Stimulated activated CD4-positive, alpha-beta T cell treated with anti-CD3 and anti-CD28 coated beads, Interleukin-2, amount 100 ng/mL, for 48 hours (primary cell): ENCODE data around the gene RRP1.

ENCODE experiments used
- DNase-seq, 2 donors: peaks; one replicate each; pipeline ENCODE4 v3.0.0-alpha.2; 2020

RRP1 gene

DNA sequence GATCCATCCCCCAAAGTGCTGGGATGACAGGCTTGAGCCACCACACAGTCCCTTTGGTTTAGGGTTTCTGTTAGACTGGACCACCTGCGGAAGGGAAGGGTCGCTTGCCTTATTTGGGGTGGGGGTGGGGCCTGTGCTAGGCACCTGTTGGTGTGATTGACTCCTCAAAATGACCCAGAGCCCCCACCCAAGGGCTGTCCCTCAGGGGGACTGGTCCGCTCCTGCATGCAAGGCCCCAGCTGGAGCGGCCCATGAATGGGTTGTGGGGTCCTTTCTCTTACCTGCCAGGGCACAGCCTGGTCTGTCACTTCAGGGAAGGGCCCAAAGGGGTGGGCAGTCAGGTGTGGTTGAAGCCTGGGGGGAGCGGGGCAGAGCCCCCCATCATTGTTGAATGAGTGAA, 11.4 kb upstream of the RRP1 start:
- DNase-seq = no peak

DNA sequence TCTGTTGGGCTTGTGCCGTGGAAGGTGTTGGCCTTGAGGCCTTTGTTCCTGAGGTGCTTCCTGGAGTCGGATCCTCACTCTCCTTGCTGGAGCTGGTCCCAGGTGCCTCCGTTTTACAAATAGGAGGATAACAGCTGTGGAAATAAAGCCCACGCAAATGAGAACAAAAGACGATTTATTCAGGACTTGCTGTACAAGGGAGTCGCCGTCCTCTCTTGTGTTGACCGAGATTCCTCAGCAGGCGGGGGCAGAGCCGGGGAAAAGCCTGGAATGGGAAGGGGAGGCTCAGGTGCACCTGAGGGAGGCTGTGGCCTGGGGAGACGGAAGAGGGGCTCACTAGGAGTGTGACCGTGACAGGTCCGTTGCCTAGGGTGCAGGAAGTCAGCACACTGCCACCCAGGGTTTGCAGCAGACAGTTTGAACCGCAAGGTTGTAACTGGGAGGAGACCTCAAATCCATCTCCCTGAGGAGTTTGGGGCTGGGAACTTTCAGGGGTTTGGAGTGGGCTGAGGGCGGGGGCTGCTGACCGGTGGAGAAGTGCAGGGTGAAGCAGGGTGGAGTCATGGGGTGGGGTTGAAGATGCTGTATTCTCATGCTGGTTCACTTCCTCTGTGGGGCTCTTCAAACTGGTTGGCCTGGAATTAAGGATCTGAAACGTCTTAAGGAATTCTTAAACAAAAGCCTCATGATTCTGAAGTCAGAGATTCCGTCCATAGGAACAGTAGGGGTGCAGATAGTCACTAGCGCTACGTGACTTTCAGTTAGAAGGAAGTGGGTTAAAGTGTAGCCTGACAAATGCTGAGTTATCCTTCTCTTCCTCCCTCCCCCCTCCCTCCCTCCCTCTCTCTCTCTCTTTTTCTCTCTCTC, 10.7 kb upstream of the RRP1 start:
- DNase-seq = no peak

DNA sequence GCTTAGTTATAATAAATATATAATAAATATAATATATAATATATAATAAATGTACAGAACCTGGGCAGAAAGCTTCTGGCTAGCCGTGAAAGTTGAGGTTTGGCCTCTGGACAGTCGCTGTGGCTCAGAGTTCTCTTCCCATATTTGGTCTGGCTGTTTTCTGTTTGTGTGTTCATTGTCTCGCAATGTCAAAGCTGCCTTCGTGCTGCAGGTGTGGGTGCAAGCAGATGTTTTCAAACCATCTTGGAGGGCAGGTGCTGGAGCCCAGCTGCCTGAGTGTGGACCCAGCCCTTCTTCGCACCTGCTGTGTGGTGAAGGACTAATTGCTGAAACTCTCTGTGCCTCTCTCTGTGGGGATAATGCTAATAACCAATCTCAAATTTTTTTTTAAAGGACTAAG, 9.7 kb upstream of the RRP1 start:
- DNase-seq = no peak

DNA sequence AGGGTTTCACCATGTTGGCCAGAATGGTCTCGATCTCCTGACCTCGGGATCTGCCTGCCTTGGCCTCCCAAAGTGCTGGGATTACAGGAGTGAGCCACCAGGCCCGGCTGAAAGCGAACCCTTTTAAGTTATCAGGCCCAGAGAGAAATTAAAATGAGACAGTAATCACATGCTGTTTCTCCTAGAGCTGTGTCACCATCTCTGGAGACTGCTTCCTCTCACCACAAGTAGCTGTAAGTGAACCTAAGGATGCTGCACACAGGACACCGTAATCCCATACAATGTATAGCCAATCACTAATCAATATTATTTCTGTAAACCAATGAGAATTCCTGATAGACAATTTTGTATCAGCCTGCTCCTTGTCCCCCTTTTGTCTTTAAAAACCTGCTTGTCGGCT, 7.5 kb upstream of the RRP1 start:
- no peak for DNase-seq

DNA sequence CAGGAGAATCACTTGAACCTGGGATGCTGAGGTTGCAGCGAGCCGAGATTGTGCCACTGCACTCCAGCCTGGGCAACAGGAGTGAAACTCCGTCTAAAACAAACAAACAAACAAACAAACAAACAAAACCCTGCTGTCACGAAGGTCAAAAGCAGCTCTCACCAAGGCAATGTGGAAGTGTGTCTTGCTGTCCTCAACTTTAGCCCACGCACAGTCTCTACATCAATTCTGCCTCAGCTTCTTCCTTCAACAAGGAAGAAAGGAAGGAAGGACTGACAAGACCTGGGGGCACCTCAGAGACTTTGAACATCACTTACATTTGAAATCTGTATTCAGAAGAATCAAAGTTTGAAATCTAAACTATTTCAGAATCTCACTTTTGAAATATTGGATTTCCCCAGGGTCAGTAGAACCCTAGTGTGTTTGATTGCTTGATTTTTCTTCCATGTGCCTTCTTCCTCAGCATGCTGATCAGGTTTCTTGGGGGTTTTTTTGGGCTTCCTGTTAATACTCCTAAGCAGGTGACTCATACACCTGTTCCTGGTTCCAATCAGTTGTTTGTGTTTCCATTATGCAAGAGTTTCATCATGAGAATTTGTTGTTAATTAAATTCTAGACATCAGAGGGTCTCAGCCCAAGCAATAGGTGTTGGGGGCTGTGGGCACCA, 6.8 kb upstream of the RRP1 start:
- no peak for DNase-seq

DNA sequence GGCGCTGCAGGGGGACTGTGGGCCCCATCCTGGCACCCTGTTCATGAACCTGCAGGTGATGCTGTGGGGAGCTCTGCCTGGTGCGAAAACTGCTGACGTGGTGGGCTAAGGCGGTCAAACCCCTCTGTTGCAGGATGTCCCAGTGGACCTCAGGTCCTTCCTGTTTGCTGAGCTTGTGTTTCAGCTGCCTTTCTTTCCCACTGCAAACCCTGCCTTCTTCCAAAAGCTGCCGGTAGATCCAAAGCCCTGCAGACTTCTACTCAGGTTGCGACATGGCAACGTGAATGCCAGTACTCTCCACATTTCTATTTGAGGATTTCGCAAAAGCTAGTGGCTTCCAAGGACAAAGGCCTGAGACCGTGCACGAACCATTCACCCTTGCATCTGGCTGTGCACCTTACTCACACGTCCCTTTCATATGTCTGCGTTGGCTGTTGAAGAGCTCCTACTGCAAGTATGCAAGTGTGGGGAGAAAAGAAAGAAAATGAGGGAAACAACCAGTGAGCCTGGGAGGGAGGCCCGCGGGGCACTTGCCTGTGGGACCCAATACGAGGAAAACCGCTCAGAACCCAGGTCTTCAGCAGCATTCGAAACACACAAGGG, 6.2 kb upstream of the RRP1 start:
- no peak for DNase-seq

DNA sequence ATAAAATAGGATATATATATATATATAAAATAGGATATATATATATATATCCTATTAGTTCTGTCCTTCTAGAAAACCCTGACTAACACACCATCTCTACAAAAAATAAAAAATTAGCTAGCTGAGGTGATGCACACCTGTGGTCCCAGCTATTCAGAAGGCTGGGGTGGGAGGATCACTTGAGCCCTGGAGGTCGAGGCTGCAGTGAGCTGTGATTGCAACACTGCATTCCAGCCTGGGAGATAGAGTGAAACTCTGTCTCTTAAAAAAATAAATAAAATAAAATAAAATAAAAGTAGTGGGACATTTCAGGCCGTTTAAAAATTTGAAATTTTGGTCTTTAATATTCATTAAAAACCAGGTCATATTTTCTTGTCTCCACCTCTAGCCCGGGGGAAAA, 4.2 kb upstream of the RRP1 start:
- no peak for DNase-seq

DNA sequence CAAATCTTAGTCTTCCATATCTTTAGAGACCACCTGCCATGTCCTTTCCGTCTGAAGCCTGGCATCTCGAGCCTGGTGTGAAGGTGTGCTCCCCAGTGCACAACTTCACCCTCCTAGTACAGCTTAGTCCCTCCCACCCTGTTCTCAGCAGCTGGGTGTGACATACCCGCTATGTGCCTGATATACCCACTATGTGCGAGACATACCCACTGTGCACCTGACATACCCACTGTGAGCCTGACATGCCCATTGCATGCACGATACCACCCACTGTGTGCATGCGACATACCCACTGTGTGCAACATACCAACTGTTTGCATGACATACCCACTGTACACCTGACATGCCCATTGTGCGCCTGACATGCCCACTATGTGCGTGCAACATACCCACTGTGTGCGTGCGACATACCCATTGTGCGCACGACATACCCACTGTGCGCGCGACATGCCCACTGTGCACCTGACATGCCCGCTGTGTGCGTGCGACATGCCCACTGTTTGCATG, 3.0 kb upstream of the RRP1 start:
- no peak for DNase-seq

DNA sequence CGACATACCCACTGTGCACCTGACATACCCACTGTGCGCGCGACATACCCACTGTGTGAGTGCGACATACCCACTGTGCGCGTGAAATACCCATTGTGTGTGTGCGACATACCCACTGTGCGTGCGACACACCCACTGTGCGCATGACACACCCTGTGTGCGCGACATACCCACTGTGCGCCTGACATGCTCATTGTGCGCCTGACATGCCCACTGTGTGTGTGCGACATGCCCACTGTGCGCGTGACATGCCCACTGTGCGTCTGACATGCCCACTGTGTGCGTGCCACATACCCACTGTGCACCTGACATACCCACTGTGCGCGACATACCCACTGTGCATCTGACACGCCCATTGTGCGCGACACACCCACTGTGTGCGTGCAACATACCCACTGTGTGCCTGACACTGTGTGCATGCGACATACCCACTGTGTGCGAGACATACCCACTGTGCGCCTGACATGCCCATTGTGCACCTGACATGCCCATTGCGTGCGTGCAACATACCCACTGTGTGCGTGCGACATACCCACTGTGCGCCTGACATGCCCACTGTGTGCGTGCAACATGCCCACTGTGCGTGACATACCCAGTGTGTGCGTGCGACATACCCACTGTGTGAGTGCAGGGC, 2.5 kb upstream of the RRP1 start:
- DNase-seq = no peak

DNA sequence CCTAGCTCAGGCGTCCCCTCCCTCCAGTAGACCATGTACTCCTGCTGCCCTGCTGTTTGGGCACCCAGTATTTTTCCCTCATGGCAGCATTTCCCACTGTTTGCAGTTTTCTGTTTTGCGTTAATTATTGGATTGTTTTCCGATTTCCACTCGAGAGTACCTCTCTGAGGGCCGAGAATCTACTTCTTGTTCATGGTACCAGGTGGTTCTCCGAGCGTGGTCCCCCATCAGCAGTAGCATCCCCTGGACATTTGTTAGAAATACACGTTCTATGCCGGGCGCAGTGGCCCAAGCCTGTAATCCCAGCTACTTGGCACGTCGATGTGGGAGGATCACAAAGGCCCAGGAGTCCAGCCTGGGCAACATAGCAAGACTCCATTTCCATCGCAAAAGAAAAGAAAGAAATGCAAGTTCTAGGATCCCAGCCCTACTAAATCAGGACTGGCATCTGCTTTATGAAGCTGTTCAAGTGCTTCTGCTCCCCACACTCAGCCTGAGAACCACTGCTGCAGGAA, 690 bp downstream of the RRP1 start:
- no peak for DNase-seq

DNA sequence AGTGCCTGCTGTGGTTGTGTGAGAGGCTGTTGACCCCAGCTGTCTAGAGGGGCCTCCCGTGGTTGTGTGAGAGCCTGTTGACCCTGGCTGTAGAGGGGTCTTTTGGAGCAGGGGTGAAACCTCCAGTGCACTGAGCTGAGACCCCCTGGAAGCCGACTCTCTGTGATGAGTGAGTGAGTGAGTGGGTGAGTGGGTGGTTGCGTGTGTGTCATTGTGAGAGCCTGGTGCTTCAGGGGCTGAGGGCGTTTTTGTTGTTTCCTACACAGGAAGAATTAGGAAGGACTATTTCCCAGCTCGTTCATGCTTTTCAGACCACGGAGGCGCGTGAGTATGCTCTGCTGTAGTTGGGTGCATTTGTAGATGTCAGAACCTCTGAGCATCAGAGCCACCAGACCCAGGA, 3.0 kb downstream of the RRP1 start:
- DNase-seq = no peak

DNA sequence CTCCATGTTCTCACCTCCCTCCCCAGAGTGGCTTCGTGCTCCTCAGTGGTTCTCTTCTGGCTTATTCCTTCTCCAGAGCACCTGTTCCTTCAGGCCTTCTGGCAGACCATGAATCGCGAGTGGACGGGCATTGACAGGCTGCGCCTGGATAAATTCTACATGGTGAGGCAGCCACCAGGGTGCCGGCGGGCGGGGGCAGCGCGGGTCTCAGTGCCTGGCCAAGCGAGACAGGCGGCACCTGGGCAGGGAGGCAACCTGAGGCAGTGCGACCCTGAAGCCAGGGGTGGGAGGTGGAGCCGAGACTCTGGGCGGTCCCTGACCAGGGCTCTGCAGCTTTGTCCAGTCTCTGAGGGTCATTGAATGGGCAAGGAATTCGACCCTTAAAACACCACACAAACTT, 3.9 kb downstream of the RRP1 start:
- DNase-seq = no peak

DNA sequence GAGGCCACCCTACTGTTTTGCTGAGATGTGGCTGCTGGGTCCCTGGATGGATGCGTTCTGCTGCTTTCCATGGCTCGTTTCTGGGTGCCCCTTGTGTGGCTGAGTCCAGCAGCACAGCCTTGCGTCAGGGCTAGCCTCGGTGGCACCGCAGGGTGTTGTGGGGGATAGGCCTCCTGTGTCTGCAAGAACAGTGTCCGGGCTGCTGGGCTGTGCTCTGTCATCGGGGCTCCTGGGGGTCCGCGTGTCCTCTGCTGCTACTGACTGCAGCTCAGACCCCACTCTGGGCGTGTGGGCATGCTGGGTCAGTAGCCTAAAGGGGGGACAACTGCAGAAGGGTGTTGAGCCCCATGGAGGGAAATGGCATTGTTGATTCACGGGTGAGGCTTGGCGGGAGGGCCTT, 4.9 kb downstream of the RRP1 start:
- no peak for DNase-seq

DNA sequence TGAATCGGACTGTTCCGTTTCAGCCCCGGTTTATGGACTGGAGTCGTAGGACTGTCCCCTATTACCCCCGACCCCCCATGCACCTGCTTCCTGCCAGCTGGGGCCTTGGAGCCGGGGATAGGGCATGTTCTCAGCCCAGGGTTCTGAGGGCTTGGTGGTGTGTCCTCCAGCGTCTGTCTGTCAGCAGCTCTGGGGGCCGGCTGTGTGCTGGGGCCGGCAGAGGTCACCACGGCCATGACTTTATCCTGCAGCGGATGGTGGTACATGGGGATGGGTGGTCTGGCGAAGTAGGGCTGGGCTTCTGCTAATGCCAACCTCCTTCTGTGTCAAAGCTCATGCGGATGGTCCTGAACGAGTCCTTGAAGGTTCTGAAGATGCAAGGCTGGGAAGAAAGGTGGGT, 5.5 kb downstream of the RRP1 start:
- DNase-seq = no peak

DNA sequence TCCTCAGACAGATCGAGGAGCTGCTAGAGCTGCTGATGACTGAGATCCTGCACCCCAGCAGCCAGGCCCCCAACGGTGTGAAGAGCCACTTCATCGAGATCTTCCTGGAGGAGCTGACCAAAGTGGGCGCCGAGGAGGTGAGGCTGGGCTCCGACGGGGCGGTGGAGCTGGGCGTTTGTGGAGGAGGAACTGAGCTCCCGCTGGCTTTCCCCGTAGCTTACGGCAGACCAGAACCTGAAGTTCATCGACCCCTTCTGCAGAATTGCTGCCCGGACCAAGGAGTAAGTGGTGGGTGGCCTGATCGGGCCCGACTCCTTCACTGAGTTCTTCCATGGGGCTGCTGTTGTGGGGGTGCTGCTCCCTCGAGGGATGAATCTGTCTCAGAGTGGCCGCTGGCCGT, 8.0 kb downstream of the RRP1 start:
- no peak for DNase-seq

DNA sequence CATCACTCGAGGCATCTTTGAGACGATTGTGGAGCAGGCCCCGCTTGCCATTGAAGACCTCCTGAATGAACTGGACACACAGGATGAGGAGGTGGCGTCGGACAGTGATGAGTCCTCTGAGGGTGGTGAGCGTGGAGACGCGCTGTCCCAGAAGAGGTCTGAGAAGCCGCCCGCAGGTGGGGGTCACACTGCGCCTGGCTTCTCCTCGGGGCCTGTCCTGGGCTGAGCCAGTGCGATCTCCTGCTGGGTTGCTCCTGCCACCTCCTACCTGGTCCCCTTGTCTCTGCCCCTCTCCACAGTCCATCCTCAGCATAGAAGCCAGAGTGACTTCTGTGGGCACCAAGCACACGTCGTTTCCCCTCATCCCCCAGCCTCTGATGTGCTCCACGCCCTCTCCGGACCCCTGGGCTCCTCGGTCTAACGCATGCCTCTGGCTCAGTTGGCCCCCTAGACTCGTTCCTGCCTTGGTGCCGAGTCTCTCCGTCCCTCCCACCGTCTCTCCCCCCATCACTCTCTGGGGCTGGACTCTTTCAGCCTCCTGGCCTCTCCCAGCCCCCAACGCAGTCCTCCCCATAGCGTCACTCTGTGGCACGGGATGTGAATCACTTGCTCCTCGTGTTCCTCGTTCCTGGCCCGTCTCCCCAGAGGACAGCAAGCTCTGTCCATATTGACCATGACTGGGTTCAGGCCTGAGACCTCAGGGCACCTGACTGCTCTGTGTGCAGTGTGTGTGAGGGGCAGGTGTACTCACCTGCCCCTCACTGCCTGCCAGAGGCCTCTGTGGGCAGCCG, 8.7 kb downstream of the RRP1 start:
- no peak for DNase-seq

DNA sequence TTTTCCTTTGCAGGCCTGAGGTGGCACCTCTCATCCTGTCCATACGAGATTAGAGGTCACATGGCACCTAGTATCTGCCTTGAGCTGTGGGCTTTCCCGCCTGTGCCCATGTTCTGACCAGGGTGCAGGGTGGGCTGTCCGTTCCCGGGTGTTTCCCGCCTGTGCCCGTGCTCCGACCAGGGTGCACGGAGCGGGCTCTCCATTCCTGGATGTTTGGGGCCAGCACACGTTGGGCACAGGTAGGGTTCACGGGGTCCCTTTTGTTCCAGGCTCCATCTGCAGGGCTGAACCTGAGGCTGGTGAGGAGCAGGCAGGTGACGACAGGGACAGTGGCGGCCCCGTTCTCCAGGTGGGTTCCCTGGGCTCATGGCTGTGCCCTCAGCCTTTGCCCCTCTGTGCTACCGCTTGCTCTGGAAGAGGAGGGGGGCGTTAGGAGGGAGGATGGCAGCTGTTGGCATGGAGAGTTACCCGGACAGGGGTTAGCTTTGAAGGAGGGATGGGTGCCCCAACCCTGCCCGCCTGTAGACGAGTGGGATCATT, 10.0 kb downstream of the RRP1 start:
- no peak for DNase-seq

DNA sequence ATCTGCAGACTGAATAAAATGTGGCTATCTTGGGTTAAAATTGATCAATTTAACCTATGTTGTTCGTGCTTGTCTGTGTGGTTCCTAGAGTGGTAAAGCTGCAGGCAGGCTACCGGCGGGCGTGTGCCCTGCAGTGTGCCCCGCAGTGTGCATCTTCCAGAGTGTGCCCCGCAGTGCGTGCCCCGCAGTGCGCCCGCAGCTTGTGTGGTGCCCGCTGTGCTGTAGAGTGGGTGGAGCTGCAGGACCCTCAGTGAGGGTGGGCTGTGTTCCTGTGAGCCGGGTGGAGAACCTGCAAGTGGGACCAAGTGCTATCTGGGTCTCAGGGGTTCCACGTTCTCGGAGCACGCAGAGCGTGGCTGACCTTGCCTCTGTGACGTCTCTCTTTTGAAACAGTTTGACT, 10.7 kb downstream of the RRP1 start:
- no peak for DNase-seq

DNA sequence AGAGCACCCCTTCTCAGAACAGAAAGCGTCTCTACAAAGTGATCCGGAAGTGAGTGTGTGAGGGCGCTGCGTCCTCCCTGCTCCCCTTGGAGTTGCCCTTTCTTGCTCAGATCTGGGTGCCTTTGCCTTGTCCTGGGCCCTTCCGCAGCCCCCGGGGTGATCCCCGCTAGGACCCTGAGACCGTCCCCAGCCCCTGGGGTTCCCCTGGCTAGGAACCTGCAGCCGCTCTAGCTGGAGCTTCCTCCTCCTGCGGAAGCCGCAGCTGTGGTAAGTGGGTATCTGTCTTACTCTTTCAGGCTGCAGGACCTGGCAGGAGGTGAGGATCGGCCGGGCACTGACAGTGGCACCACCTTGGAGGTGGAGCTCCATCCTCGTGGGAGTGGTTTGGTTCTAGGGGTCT, 11.2 kb downstream of the RRP1 start:
- DNase-seq = no peak

DNA sequence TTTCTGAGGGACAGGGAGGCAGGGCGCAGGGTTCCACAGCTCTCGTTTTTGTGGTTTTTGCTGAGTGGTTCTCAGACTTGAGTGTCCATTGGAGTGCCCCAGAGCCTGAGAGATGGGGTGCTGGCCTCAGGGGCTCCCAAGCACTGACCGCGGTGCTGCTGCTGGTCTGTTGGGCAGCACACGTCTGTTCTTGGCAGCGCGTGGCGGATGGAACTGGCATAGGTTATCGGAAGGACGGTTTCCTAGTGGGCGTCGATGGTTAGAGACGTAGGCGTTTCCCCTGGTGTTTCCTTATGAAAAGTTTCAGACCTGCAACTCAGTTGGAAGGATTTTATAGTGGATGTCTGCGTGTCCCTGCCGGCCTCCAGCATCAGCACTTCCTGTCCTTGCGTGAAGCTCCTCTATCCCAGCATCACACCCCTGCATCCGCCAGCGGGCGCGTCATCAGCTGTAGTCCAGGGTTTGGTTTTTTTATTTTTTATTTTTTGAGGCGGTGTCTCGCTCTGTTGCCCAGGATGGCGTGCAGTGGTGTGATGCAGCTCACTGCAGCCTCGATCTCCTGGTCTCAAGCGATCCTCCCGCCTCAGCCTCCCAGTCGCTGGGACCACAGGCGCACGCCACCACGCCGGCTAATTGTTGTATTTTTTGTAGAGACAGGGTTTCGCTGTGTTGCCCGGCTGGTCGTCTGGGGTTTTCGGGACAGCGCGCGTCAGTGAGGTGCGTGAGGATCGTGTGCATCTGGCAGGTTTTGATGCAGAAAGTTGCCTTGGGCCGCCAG, 11.8 kb downstream of the RRP1 start:
- no peak for DNase-seq

DNA sequence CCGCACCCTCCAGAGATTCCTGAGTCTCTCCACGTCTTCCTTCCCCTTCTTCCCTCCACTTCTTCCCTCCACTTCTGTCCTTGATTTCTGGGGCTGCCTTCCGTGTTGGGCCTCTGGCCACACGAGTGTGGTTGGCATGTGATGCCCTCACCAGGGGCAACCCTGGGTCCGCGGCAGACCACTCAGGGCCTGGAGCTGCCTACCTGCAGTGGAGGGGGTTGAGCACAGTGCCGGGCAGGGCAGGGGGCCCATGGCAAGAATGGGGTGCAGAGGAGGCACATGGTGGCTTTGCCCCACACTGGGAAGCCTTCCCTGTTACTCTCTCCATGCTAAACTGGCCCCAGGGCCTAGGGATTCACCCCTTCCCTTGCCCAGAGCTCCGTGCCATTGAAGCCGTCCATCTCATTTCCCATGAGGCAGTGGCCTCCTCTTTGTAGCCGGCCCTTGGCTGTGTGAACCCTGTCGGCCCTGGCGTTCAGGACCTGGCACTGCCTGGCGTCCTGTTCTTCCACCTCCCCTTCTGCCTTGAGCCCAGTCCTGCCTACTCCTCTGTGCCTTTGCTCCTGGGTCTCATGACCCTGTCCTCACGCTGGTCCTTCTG, 13.4 kb downstream of the RRP1 start:
- no peak for DNase-seq
